Measurements from ENCODE around the gene CAPN10. TPM values are rescaled to one million over a fixed set of nuclear protein-coding genes. Genes with fewer than 3 reads are reported as not detected.

Gene CAPN10
- total RNA-seq, 1 experiment from 2014 or later, result 22.9 TPM

- peaks cover 3% of the 10 kb centered on the region; the same call in 1 of the 2 replicates for H3K4me1 ChIP-seq (ENCODE audit: low read length)
- H3K4me3 ChIP-seq (ENCODE audit: low read length), result no peak overlapping the region
- no peaks in the 10 kb centered on the region for H3K9me2 ChIP-seq (replicated peaks; ENCODE audit: insufficient read depth, low read length)
- DNase-seq, result no peak
- H3K36me3 ChIP-seq (ENCODE audit: insufficient read depth, low read length), result no peaks in the 10 kb centered on the region
- no peak overlapping the region for H3K9ac ChIP-seq (ENCODE audit: low read length)
- no peaks in the 10 kb centered on the region for H3K27me3 ChIP-seq (ENCODE audit: low read length)
- H3K27ac ChIP-seq (ENCODE audit: low read length), result no peak overlapping the region
- no peaks in the 10 kb centered on the region for H3K79me2 ChIP-seq (ENCODE audit: low read length)
- no peak overlapping the region for H3K4me2 ChIP-seq (ENCODE audit: low read depth, low read length, poor library complexity, severe bottlenecking)
- no peaks in the 10 kb centered on the region for H4K20me1 ChIP-seq (ENCODE audit: insufficient read depth, low read depth, low read length)
- no peak overlapping the region for H2AFZ ChIP-seq (ENCODE audit: low read length)
- peaks cover 9% of the 10 kb centered on the region for H3K9me3 ChIP-seq (ENCODE audit: low read length)
These were observed 34.3 kb downstream of the CAPN10 start for GRCh38 chr2:240620859-240621258.

GRCh38 chr2:240622060-240622411 lies 35.5 kb downstream of the CAPN10 start:
- no peak overlapping the region for H3K27ac ChIP-seq (ENCODE audit: low read length)
- H3K4me2 ChIP-seq (ENCODE audit: low read depth, low read length, poor library complexity, severe bottlenecking), result no peak overlapping the region
- no peaks in the 10 kb centered on the region for H3K36me3 ChIP-seq (ENCODE audit: insufficient read depth, low read length)
- H3K27me3 ChIP-seq (ENCODE audit: low read length), result no peaks in the 10 kb centered on the region
- no peaks in the 10 kb centered on the region for H4K20me1 ChIP-seq (ENCODE audit: insufficient read depth, low read depth, low read length)
- H3K9ac ChIP-seq (ENCODE audit: low read length), result no peak overlapping the region
- DNase-seq, result no peak
- no peaks in the 10 kb centered on the region for H3K79me2 ChIP-seq (ENCODE audit: low read length)
- peaks cover 3% of the 10 kb centered on the region; the same call in 1 of the 2 replicates for H3K4me1 ChIP-seq (ENCODE audit: low read length)
- H3K9me3 ChIP-seq (ENCODE audit: low read length), result no peaks in the 10 kb centered on the region
- no peaks in the 10 kb centered on the region for H3K9me2 ChIP-seq (replicated peaks; ENCODE audit: insufficient read depth, low read length)
- no peak overlapping the region for H3K4me3 ChIP-seq (ENCODE audit: low read length)
- no peak overlapping the region for H2AFZ ChIP-seq (ENCODE audit: low read length)

GRCh38 chr2:240622531-240623235 lies 36.1 kb downstream of the CAPN10 start:
- H4K20me1 ChIP-seq (ENCODE audit: insufficient read depth, low read depth, low read length), result no peaks in the 10 kb centered on the region
- H3K4me2 ChIP-seq (ENCODE audit: low read depth, low read length, poor library complexity, severe bottlenecking), result no peak overlapping the region
- H3K4me1 ChIP-seq (ENCODE audit: low read length), result peaks cover 3% of the 10 kb centered on the region; the same call in 1 of the 2 replicates
- no peak for DNase-seq
- no peak overlapping the region for H3K9ac ChIP-seq (ENCODE audit: low read length)
- H3K9me2 ChIP-seq (replicated peaks; ENCODE audit: insufficient read depth, low read length), result no peaks in the 10 kb centered on the region
- H3K79me2 ChIP-seq (ENCODE audit: low read length), result no peaks in the 10 kb centered on the region
- H3K4me3 ChIP-seq (ENCODE audit: low read length), result no peak overlapping the region
- H3K27ac ChIP-seq (ENCODE audit: low read length), result no peak overlapping the region
- no peaks in the 10 kb centered on the region for H3K36me3 ChIP-seq (ENCODE audit: insufficient read depth, low read length)
- no peak overlapping the region for H2AFZ ChIP-seq (ENCODE audit: low read length)
- H3K27me3 ChIP-seq (ENCODE audit: low read length), result no peaks in the 10 kb centered on the region
- no peaks in the 10 kb centered on the region for H3K9me3 ChIP-seq (ENCODE audit: low read length)

- H3K36me3 ChIP-seq (ENCODE audit: insufficient read depth, low read length), result no peaks in the 10 kb centered on the region
- H3K27ac ChIP-seq (ENCODE audit: low read length), result no peak overlapping the region
- no peaks in the 10 kb centered on the region for H3K9me3 ChIP-seq (ENCODE audit: low read length)
- no peaks in the 10 kb centered on the region for H3K79me2 ChIP-seq (ENCODE audit: low read length)
- H4K20me1 ChIP-seq (ENCODE audit: insufficient read depth, low read depth, low read length), result no peaks in the 10 kb centered on the region
- no peak overlapping the region for H2AFZ ChIP-seq (ENCODE audit: low read length)
- DNase-seq, result no peak
- no peak overlapping the region for H3K4me3 ChIP-seq (ENCODE audit: low read length)
- peaks cover 3% of the 10 kb centered on the region; the same call in 1 of the 2 replicates for H3K4me1 ChIP-seq (ENCODE audit: low read length)
- no peak overlapping the region for H3K4me2 ChIP-seq (ENCODE audit: low read depth, low read length, poor library complexity, severe bottlenecking)
- no peaks in the 10 kb centered on the region for H3K9me2 ChIP-seq (replicated peaks; ENCODE audit: insufficient read depth, low read length)
- H3K27me3 ChIP-seq (ENCODE audit: low read length), result no peaks in the 10 kb centered on the region
- no peak overlapping the region for H3K9ac ChIP-seq (ENCODE audit: low read length)
These were observed 37.0 kb downstream of the CAPN10 start for GRCh38 chr2:240623531-240624010.

GRCh38 chr2:240624011-240624949 lies 37.7 kb downstream of the CAPN10 start:
- Histone ChIP-seq H3K27ac (ENCODE audit: low read length) (no peak overlapping the region), H4K20me1 (ENCODE audit: insufficient read depth, low read depth, low read length) (no peaks in the 10 kb centered on the region), H3K9ac (ENCODE audit: low read length) (no peak overlapping the region)

GRCh38 chr2:240624950-240625621 lies 38.6 kb downstream of the CAPN10 start, which contains the start of gene GPR35:
TSS of gene GPR35 (plus strand) at chr2:240625480. CDS start at chr2:240629953, 4,473 bp downstream.
- H3K27ac ChIP-seq (ENCODE audit: low read length), result no peak within 1 kb of the TSS
- H3K79me2 ChIP-seq (ENCODE audit: low read length), result no peaks in the 10 kb centered on the region
- H3K27me3 ChIP-seq (ENCODE audit: low read length), result no peaks in the 10 kb centered on the region
- peaks cover 3% of the 10 kb centered on the region; the same call in 1 of the 2 replicates for H3K4me1 ChIP-seq (ENCODE audit: low read length)
- H2AFZ ChIP-seq (ENCODE audit: low read length), result no peak within 1 kb of the TSS
- no peaks in the 10 kb centered on the region for H3K36me3 ChIP-seq (ENCODE audit: insufficient read depth, low read length)
- peak; percentile 59 for DNase-seq
- H3K9me2 ChIP-seq (replicated peaks; ENCODE audit: insufficient read depth, low read length), result no peaks in the 10 kb centered on the region
- no peak within 1 kb of the TSS; the same call in 1 of the 2 replicates for H3K9ac ChIP-seq (ENCODE audit: low read length)
- H3K4me2 ChIP-seq (ENCODE audit: low read depth, low read length, poor library complexity, severe bottlenecking), result no peak within 1 kb of the TSS
- H3K4me3 ChIP-seq (ENCODE audit: low read length), result no peak within 1 kb of the TSS
- no peaks in the 10 kb centered on the region for H4K20me1 ChIP-seq (ENCODE audit: insufficient read depth, low read depth, low read length)
- no peaks in the 10 kb centered on the region for H3K9me3 ChIP-seq (ENCODE audit: low read length)

More at GRCh38 chr2:240624011-240624949, 37.7 kb downstream of the CAPN10 start:
- no peaks in the 10 kb centered on the region for H3K79me2 ChIP-seq (ENCODE audit: low read length)
- no peak overlapping the region for H3K4me3 ChIP-seq (ENCODE audit: low read length)
- H3K27me3 ChIP-seq (ENCODE audit: low read length), result no peaks in the 10 kb centered on the region
- peaks cover 3% of the 10 kb centered on the region; the same call in 1 of the 2 replicates for H3K4me1 ChIP-seq (ENCODE audit: low read length)
- DNase-seq, result no peak
- no peaks in the 10 kb centered on the region for H3K36me3 ChIP-seq (ENCODE audit: insufficient read depth, low read length)
- H2AFZ ChIP-seq (ENCODE audit: low read length), result no peak overlapping the region
- H3K9me3 ChIP-seq (ENCODE audit: low read length), result no peaks in the 10 kb centered on the region
- H3K4me2 ChIP-seq (ENCODE audit: low read depth, low read length, poor library complexity, severe bottlenecking), result no peak overlapping the region
- H3K9me2 ChIP-seq (replicated peaks; ENCODE audit: insufficient read depth, low read length), result no peaks in the 10 kb centered on the region

GRCh38 chr2:240626531-240627300 lies 40.2 kb downstream of the CAPN10 start:
- Histone ChIP-seq H4K20me1 (ENCODE audit: insufficient read depth, low read depth, low read length) (no peaks in the 10 kb centered on the region), H3K36me3 (ENCODE audit: insufficient read depth, low read length) (no peaks in the 10 kb centered on the region), H3K4me1 (ENCODE audit: low read length) (peaks cover 3% of the 10 kb centered on the region; the same call in 1 of the 2 replicates), H3K4me3 (ENCODE audit: low read length) (no peak overlapping the region), H3K9me3 (ENCODE audit: low read length) (no peaks in the 10 kb centered on the region), H3K27me3 (ENCODE audit: low read length) (no peaks in the 10 kb centered on the region), H2AFZ (ENCODE audit: low read length) (no peak overlapping the region), H3K9me2 (replicated peaks; ENCODE audit: insufficient read depth, low read length) (no peaks in the 10 kb centered on the region), H3K27ac (ENCODE audit: low read length) (no peak overlapping the region), H3K79me2 (ENCODE audit: low read length) (no peaks in the 10 kb centered on the region), H3K4me2 (ENCODE audit: low read depth, low read length, poor library complexity, severe bottlenecking) (no peak overlapping the region), H3K9ac (ENCODE audit: low read length) (no peak overlapping the region)
- peak; percentile 43 for DNase-seq

All from Karpas-422 (cell line).